GM20431 (cell line): ENCODE data around the gene SMAD3.

ENCODE experiments used
- in situ Hi-C: fragments of 300-500 bp; cut with MseI, MboI; formaldehyde crosslinking; loops from one replicate; pipeline ENCODE4 v1.15.0; 2020; ENCODE audit warnings: low sequenced_read_pairs; ENCODE audit not compliant: unreplicated experiment

The SMAD3 gene

DNA sequence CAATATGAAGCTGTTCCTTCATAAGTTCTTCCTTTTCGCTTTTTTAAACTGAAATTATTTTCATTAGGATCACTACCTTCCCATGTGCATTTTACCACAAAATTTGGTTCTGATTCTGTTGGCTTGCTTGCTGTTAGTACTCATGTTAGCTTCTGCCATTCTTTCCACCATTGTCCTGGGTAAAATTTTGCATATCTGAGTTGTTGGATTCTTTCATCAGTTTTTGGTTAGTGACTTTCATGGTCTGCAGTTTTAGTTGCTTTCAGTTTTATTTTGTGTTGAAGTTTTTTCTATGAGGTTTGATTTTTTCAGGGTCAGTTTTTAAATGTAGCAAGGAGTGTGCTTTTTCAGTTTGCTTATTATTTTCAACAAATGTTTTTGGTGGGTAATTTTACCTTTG is 71.9 kb downstream of the SMAD3 start:
- in situ Hi-C loops: no loop called here

DNA sequence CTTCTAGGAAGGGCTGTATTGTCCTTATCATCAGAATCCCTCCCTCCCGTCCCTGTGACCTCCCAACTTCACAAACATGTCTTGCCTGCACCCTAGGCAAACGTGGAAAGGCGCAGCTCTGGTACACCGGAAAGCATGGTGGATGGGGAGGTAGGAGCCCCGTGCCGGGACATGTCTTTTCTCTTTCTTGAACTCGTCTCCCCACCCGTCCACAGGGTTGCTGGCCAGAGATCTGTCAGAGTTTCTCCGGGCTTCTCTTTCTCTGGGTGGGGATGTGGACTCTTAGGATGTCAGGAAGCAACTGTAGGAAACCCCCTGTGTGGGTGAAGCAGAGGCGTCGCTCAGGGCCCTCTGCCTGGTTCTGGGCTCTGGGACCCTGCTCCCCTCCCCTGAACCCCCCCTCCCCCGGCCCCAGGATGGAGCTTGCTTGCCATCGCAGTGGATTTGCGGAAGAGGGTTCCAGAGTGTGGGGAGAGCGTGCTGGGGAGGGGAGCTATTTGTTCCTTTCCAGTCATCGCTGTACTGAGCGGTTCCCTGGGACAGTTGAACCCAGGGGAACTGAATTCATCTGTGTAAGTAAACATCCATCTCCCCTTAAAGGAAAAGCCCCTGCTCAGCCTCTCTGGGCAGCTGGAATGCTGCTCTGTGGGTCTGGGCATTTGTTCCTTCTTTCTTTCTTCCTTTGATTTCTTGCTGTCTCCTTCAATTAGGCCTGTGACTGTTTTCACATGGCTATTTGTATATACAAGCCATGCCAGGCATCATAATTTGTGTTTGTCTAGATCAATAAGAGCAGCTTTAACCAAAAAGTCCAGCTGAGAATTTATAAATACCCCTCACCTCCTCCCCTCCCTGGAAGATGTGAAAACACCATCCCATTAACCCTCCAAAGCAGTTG is 72.8 kb downstream of the SMAD3 start:
- in situ Hi-C loops: no loop called here

DNA sequence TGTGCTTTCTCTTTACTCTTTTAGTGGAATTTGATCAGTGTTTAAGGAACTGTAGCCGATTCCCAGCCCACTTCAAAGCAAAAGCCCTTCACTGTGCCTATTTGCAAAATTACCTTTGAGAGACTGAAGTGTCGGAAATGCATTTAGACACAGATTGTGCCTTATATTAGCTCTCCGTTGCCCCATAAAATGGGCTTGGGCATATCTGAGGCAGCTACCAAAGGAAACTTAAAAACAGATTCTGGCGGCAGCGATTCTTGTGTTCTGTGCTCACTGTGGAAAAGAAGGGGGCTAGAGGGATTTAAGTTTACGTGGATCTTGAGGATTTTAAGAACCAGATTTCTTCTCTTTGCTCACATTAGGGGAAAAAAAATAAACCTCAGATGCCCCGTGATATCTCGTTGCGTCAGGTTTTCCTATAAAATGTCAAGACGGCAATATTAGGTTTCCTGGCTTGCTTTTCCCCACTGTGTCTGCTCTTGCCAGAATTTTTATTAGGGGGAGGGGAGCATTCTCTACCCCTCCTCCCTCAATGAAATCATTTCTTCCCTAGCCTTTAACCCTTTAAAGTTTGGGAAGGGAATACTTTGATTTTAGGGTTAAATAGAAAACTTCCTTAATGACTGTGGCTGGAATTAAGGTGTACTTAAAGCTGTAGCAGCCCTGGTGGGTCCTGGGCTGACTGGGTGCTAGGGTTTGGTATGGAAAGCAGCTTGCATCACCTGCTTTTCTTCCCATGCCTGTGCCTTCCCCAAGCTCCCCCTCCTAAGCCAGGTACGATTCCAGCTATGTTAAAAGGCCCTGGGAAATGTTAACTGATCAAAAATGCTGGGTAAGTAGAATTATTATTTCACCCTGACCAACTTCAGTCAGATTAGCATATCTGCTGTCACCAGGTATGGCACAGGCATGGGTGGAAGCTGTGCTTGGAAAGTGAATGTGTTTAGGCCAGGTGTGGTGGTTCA is 73.8 kb downstream of the SMAD3 start:
- in situ Hi-C loops: no loop called here

DNA sequence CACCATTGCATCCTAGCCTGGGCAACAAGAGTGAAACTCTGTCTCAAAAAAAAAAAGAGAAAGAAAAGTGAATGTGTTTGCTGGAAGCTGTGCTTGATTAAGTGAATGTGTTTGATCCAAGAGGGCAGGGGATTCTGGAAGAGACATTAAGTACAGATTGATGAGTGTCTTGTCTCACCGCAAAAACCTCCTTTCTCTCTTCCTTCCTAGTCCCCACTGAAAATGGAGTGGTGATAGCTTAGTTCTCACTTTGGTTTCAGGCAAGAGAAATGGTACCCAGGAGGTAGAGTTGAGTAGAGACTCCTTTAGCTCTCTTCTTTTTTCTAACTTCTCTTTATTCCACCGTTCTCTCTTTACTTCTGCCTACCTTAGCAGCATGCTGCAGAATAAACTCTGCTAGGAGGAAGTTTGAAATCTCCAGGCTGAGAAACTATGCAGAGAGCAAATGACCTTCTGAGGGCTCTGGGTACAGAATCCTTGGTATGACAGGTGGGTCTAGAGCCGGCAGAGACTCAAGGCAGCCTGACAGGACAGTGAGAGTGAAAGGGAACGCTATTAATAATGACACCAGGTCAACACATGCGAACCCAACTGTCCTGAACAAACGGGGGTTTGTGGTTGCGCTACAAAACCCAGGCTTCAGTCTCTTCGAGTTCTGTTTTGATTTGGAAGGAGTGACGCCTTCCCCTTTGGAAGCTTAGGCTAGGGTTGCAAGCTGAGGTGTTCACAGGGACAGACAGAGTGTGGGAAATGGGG is 74.9 kb downstream of the SMAD3 start:
- in situ Hi-C loops: no loop called here

DNA sequence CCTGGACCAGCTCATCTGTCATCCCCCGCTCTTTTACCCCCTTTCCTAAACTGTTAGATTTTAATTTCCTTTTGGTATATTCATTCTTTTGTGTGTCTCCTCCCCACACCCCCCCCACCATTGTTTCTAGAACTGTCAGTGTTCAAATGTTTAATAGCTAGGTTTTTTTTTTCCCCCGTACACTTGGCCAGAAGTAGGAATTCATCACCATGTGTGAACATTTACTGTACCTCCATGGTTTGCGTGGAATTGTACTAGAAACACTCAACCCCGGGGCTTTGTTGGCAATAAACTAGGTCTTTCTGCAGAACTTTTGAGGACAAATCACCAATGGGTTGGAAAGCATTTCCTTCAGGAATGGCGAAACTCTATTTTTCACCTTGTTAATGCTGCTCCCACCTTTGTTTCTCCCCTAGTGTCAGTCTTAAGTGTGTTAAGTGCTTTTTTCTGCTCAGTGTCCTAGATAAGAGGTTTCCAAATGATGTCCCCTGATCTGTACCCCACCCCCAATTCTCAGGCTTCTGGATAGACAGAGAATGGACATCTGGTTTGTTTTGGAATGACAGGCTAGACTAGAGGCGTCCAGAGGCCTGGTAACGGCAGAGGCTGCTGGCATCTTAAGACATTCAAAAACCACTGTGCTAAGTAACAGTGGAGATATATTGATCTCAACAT is 76.8 kb downstream of the SMAD3 start:
- in situ Hi-C loops: no loop called here

DNA sequence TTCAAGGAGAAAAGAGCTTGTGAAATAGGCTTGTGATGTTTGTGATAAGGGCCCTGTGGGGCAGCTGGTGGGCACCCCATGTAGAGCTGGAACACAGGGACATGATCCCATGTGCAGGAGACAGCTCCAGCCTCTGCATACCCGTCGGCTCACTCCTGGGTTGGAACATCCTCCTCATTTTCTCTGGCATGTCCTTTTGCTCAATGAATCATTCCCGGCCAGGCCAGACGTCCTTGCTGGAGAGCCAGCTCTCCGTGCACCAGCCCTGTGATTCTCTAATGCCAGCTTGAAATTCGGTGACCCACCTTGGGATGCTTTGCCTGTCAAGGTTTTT is 77.3 kb downstream of the SMAD3 start:
- in situ Hi-C loops: no loop called here

DNA sequence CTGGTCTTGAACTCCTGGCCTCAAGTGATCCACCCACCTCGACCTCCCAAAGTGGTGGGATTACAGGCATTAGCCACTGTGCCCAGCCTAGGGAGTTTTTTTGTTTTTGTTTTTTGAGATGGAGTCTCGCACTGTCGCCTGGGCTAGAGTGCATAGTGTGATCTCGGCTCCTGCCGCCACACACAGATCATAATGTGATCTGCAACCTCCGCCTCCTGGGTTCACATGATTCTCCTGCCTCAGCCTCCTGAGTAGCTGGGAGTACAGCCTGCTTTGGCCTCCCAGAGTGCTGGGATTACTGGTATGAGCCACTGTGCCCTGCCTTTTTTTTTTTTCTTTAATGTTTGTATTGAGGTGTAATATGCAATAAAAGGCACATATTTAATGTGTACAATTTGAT is 78.2 kb downstream of the SMAD3 start:
- in situ Hi-C loops: no loop called here

DNA sequence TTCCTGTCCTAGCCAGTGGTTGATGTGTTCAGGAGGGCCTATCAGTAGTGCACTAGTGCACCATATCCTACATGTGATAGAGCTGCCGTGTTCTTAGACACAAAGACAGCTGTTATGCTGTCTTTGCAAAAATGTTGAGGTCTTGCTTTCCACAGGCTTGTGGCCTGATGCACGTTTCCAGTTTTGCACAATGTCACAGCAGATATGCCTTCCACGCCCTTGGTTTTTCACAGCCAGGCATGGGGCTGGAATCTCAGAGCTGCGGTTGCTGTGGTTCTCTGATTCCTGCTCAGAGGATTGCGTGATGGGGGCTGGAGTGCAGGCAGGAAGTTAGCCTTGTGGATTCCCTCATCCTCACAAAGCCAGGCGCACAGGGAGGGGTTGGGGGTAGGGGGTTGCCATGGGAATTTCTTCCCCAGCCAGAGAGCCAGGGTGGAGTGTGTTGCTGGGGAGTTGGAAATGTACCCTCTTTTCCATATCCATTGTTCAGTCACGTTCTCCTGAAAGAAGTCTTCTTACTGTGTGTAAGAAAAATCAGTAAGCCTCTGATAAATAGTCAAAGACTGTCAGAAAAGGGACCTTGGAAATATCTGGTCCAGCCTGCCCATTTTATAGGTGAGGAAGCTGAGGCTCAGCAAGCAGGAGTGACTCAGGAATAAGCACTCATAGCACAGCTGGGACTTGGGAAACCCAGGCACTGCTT is 79.4 kb downstream of the SMAD3 start:
- in situ Hi-C loops: no loop called here

DNA sequence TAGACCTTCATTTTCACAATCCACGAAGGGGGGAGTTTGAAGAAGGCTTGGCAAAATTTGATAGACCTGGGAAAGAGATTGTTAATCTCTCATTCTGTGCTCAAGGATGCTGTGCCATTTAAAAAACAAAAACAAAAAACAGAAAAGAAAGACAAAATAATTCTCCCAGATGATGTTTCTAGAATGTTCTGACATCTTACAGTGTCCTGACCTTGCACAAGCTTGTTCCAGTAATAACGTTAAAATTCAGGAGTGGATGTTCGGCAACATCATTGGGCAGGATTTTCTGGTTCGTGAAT is 79.9 kb downstream of the SMAD3 start:
- in situ Hi-C loops: no loop called here

DNA sequence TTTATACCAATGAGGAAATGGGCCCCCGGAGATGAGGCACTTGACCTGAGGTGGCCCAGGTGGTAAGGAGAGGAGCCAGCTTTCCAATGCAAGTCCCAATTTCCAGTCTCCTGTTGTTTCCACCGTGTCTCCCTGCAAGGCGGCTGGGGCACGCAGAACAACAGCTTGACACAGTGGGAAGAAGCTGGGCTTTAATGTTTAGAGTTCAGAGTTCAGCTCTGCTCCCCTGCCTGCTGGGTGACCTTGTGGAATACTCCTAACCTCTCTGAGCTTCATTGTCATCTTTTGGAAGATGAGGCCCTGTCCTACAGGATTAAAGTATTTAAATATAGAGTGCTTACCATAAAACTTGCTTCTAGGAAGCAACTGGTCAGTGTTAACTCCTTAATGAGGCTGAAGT is 80.3 kb downstream of the SMAD3 start:
- in situ Hi-C loops: no loop called here

DNA sequence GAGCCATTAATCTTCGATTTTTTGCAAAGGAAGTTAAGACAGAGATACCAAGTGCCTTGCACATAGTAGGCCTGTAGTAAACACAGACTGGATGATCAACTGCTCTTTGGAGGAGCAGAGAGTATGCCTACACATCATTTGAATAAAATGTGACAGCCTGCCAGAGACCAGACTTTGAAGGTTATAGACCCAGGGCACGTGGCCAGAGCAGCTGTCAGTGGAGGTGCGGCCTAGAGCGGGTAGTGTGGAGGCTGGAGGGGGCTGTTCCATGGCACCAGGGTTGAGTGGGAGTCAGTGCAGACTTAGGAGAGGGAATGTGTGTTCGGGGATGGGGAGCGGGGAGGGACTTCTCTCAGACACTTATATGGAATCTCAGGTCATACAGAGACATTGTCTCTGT is 80.8 kb downstream of the SMAD3 start:
- in situ Hi-C loops: no loop called here

DNA sequence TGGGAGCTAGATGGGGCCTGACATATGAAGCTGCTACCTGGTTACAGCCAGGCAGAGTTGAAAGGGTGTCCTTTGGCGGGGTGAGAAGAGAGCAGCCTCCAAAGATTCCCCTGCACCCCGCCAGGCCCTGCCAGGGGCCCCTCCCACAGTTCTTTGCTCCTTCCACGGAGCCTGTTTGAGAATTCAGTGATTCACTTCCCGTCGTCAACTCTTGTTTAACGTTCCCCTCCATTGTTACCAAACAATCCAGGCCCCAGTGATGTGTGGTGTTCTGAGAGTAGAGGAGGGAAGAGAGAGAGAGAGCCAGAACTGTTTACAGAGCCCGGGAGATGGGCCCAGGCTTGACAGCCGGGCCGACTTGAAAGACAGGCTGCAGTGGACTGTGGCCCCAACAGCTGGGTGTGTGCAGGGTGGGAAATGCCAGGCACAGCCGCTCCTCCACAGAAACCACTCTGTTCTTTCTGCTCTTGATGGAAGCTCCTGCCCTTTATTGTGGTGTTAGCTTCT is 81.5 kb downstream of the SMAD3 start:
- in situ Hi-C loops: no loop called here

DNA sequence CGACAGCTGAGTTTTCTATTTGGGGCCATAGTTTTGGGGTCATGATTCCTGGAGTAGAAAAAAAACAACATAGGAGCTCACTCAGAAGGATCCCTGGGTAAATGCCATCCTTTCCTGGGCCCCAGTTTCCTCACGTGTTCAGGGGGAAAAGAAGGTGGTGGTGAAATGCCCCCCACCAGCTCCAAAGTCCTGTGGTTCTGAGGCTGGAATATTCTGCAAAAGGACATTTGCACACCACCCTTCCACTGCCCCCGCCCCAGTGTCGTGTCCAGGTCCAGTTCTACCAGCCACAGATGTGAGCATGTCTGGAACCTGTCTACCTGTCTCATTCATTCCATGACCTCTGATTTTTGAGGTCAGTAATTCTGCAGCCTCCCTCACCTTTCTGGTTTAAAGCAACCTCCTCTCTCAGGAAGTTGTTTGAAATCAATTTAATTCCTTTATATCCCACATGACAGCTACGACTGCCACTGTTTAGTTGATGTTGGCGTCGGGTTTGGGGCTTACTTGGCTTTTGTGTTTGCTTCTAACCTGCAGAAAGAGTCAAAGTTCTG is 82.1 kb downstream of the SMAD3 start:
- in situ Hi-C loops: no loop called here

DNA sequence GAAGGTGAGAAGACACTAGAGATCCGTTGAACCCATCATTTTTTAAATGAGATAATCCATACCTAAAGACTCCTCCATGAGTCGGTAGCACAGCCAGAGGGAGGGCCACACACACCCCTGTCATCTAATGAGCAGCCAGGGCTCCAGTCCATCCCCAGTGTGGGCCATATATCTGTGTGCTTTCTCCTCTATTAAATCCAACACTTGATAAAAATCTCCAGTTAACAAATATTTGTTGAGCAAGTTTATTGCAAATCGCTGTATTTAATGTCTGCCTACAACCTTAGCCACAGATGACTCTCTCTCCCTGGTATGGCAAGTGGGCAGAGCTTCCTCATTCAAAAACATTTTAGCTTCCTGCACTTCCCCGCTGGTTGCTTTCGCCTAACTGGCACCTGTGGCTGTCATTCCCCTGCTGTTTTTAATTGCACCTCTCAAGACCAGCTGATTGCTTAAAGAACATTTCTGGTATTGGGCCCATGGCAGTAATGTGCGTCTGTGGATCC is 82.8 kb downstream of the SMAD3 start:
- in situ Hi-C loops: no loop called here

DNA sequence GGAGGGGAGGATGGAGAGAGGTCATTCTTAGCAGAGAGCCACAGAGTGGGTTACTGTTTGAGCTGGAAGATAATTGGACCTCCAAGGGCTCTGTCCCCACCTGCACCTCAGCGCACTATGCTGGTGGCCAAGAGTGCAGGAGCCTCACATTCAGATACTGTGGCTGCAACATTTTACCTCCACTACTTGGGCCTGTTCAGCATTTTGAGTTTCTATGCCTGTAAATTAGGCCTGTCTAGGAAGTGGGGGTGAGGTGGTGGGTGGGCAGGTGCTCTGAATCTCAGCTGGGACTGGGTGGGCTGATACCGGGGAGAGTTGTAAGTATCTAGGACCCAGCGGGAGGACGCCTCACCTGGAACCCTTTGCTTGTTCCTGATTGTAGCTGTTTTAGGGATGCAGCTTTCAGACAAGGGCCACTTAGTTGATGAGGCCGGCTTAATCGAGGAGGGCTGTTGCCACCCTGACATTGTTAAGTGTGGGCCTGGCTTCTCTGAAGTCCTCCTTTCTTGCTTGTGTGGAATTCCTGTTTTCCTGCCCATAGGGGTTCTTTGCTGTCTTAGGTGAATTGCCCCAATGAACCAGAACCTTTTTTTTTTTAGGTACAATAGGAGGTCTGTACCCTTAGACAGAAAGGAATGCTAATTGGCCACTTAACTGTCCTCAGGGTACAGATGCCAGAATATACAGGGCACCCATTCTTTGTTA is 83.8 kb downstream of the SMAD3 start:
- in situ Hi-C loops: no loop called here

DNA sequence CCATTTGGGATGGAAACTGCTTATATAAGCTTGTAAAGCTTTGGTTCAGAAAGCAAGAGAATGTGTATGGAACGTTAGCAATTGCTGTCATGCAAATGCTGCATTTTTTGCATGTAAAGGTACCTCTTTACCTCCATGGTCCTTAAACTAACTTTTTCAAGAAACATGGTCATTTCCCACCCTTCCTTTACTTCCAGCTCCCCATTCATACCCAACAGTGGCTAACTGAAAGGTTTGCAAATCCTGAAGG is 84.3 kb downstream of the SMAD3 start:
- in situ Hi-C loops: no loop called here

DNA sequence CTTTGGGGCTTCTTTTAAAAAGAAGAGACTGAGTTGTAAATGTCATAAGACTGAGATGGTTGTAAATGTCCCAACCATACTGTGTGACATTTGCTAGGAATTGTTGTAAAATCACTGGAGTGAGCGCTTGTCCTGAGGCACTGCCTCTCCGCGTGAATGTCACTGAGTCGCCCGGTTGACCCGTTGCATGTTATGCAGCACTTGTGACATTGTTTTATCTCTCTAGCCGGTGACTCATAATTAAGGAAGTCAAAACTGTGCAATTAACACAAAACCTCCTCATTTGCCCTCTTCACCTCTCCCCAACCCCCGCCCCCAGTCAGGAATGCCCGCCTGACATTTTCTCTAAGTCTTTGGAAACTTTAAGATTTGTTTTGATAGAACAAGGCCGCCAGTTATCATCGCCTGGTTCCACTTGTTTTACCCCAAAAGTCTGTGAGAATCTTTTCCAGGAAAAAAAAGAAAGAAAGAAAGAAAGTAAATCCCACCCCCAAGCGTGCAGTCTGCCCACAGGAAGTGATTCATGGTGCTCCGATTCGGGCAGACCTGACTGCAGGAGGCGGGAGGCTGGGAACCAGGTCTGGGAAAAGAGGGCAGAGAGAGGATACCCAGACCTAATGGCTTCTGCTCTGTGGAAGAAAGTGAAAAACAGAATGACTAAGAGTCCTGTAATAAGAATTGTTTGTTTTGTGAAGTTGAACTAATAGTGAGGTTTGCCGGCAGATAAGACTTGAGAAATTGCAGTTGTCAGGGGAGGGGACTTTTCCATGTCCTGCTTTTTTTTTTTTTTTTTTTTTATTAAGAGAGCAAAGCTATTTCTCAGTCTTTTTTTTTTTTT is 84.8 kb downstream of the SMAD3 start:
- in situ Hi-C loops: no loop called here

DNA sequence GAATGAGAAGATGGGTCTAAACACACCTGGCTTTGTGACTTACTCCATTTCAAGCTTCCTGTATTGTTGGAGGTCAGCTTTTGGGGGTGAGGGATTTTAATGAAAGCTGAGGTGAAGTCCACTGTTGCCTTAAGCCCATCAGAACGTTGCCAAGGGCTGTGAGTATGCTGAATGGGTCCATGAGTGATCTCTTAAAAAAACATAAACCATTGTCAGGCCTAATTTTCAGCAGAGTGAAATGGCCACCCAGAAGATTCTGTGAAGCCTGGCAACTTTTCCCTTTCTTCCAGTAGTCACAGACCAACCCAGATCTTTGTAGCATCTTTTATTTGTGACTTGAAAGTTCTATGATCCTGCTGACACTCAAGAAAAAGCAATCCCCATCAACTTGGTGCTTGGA is 87.0 kb downstream of the SMAD3 start:
- in situ Hi-C loops: no loop called here
